GM18499 (cell line): Measurements from ENCODE around the gene TMEM270.
"Not testable (repeated sequence)": the region's sequence is repeated elsewhere in the genome, so short reads cannot be mapped to it uniquely, and the experiment has no call there.

Experiments used
- ATAC-seq: cut with Tn5 transposase; IDR thresholded peaks from one replicate; pipeline ENCODE4 v1.9.1; 2021; ENCODE audit warnings: moderate number of reproducible peaks; ENCODE audit not compliant: insufficient read depth, unreplicated experiment

The TMEM270 gene

GRCh38 chr7:73882047-73882402, 21.1 kb downstream of the TMEM270 start:
- no peak for ATAC-seq

GRCh38 chr7:73884867-73885422, 24.0 kb downstream of the TMEM270 start:
- not testable (repeated sequence) for ATAC-seq

- no peak for ATAC-seq
Observed at GRCh38 chr7:73885433-73885974, 24.5 kb downstream of the TMEM270 start.

- ATAC-seq = no peak
Observed at GRCh38 chr7:73885975-73886798, 25.2 kb downstream of the TMEM270 start.

- no peak for ATAC-seq
Observed at GRCh38 chr7:73887762-73888161, 26.8 kb downstream of the TMEM270 start.

- no peak for ATAC-seq
Observed at GRCh38 chr7:73888959-73889358, 28.0 kb downstream of the TMEM270 start.

- no peak for ATAC-seq
Observed at GRCh38 chr7:73890555-73891147, 29.7 kb downstream of the TMEM270 start.

- no peak for ATAC-seq
Observed at GRCh38 chr7:73891178-73891885, 30.4 kb downstream of the TMEM270 start.

GRCh38 chr7:73892003-73892999, 31.3 kb downstream of the TMEM270 start:
- ATAC-seq = no peak

GRCh38 chr7:73893342-73894101, 32.6 kb downstream of the TMEM270 start:
- ATAC-seq = no peak

- no peak for ATAC-seq
Observed at GRCh38 chr7:73894166-73894565, 33.2 kb downstream of the TMEM270 start.

GRCh38 chr7:73894733-73895551, 34.0 kb downstream of the TMEM270 start:
- ATAC-seq = no peak

- no peak for ATAC-seq
Observed at GRCh38 chr7:73895626-73896025, 34.7 kb downstream of the TMEM270 start.

- ATAC-seq = no peak
Observed at GRCh38 chr7:73896454-73896853, 35.5 kb downstream of the TMEM270 start.

- no peak for ATAC-seq
Observed at GRCh38 chr7:73899731-73900142, 38.8 kb downstream of the TMEM270 start.

GRCh38 chr7:73900286-73900685, 39.3 kb downstream of the TMEM270 start:
- no peak for ATAC-seq

GRCh38 chr7:73901231-73901822, 40.4 kb downstream of the TMEM270 start:
- ATAC-seq = no peak
